Activated CD8-positive, alpha-beta T cell treated with anti-CD3 and anti-CD28 coated beads, Interleukin-2, amount 10 ng/mL, durations not matched to agents 7 days and 5 days (primary cell): Measurements from ENCODE around the gene RIOX2. TPM values are rescaled to one million over a fixed set of nuclear protein-coding genes. Genes with fewer than 3 reads are reported as not detected.
A peak's percentile ranks its signal among the peaks of the same experiment; 100 is the strongest.
"Not testable (repeated sequence)": the region's sequence is repeated elsewhere in the genome, so short reads cannot be mapped to it uniquely, and the experiment has no call there.

Experiments used
- ATAC-seq: fragments of 150-1000 bp; cut with Tn5 transposase; one replicate; pipeline ENCODE4 v1.10.0; 2021; ENCODE audit warnings: moderate library complexity
- CTCF ChIA-PET: fragments of 350-600 bp; sonication (Branson Sonifier 250); formaldehyde crosslinking; loops from one replicate; lab custom pipeline; 2021; ENCODE audit warnings: antibody characterized with exemption; lab: Charles Lee
- POLR2A ChIA-PET: fragments of 350-600 bp; sonication (Branson Sonifier 250); formaldehyde crosslinking; loops from one replicate; lab custom pipeline; 2021; ENCODE audit warnings: antibody characterized with exemption; lab: Charles Lee
- DNase-seq: peaks from one replicate; pipeline ENCODE4 v3.0.0-alpha.2; 2020
- H3K27ac Mint-ChIP-seq: one replicate; pipeline ENCODE4 v1.8.0; 2021; ENCODE audit warnings: mild to moderate bottlenecking, mixed read lengths
- H3K27me3 Mint-ChIP-seq: one replicate; pipeline ENCODE4 v1.8.0; 2021; ENCODE audit warnings: low read depth, mixed read lengths
- H3K36me3 Mint-ChIP-seq: one replicate; pipeline ENCODE4 v1.8.0; 2021; ENCODE audit warnings: low read depth, mixed read lengths
- H3K4me1 Mint-ChIP-seq: one replicate; pipeline ENCODE4 v1.8.0; 2021; ENCODE audit warnings: low read depth, mixed read lengths
- H3K4me3 Mint-ChIP-seq: one replicate; pipeline ENCODE4 v1.8.0; 2021; ENCODE audit warnings: mild to moderate bottlenecking, mixed read lengths
- H3K9me3 Mint-ChIP-seq: one replicate; pipeline ENCODE4 v1.8.0; 2022; ENCODE audit warnings: mixed read lengths; ENCODE audit not compliant: insufficient read depth
- total RNA-seq, 2 experiments: library from RNA; stranded (reverse); gene quantifications; one replicate each; pipeline ENCODE4 v1.2.3, GENCODE V29; 2021

The RIOX2 gene
- total RNA-seq, 2 experiments from 2014 or later = 25.0 to 27.9 TPM

GRCh38 chr3:97910236-97910831 is 61.9 kb downstream of the RIOX2 start:
- peak overlapping the region; percentile 87 for H3K27ac Mint-ChIP-seq
- POLR2A ChIA-PET = interaction anchor here (1.1 kb wide), 1 partner anchor 19 kb away, joined by 4 read pairs; no protein-coding TSS in a partner anchor
- H3K4me1 Mint-ChIP-seq = peaks cover 33% of the 10 kb centered on the region
- H3K9me3 Mint-ChIP-seq, CTCF ChIA-PET, H3K27me3 Mint-ChIP-seq: not testable (repeated sequence)
- H3K36me3 Mint-ChIP-seq = peaks cover 12% of the 10 kb centered on the region
- DNase-seq (peak; percentile 46), ATAC-seq (peak; percentile 52)
- peak overlapping the region; percentile 72 for H3K4me3 Mint-ChIP-seq

- DNase-seq, H3K27me3 Mint-ChIP-seq, H3K9me3 Mint-ChIP-seq, CTCF ChIA-PET, H3K27ac Mint-ChIP-seq, POLR2A ChIA-PET, H3K4me3 Mint-ChIP-seq, ATAC-seq: not testable (repeated sequence)
- Mint-ChIP-seq H3K4me1 (peaks cover 29% of the 10 kb centered on the region), H3K36me3 (peaks cover 11% of the 10 kb centered on the region)
Measured at GRCh38 chr3:97909830-97910229, 62.4 kb downstream of the RIOX2 start.

- peaks cover 4% of the 10 kb centered on the region for H3K4me1 Mint-ChIP-seq
Measured at GRCh38 chr3:97901313-97902248, 70.7 kb downstream of the RIOX2 start.

DNA sequence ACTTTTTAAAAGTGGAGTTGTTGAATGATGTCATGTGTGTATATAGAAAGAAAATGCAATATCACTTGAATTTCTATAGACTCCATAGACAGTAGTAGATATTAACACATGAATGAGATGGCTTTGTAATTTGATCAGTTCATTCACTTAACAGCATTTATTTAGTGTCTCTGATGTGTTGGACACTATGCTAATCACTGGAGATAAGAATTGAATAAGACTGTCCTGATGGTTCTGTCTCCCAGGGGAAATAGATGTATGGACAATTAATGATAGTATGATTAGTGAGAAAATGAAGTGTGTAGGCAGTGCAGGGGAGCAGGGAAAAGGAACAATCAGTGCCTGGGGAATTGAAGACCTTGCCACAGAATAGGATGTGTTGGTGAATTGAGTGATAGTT is 72.9 kb downstream of the RIOX2 start:
- Mint-ChIP-seq H3K4me3 (no peak overlapping the region), H3K27ac (no peak overlapping the region), H3K27me3 (no peaks in the 10 kb centered on the region), H3K36me3 (no peaks in the 10 kb centered on the region), H3K4me1 (peaks cover 4% of the 10 kb centered on the region), H3K9me3 (no peaks in the 10 kb centered on the region)
- ATAC-seq (no peak), DNase-seq (no peak)
- CTCF ChIA-PET = no interaction called here
- POLR2A ChIA-PET = no interaction called here

More at GRCh38 chr3:97901313-97902248, 70.7 kb downstream of the RIOX2 start:
- ChIA-PET CTCF (no interaction called here), POLR2A (no interaction called here)
- H3K36me3 Mint-ChIP-seq = no peaks in the 10 kb centered on the region
- no peak for DNase-seq
- no peak overlapping the region for H3K4me3 Mint-ChIP-seq
- no peak for ATAC-seq
- H3K27ac Mint-ChIP-seq = no peak overlapping the region
- H3K27me3 Mint-ChIP-seq = no peaks in the 10 kb centered on the region
- H3K9me3 Mint-ChIP-seq = no peaks in the 10 kb centered on the region

DNA sequence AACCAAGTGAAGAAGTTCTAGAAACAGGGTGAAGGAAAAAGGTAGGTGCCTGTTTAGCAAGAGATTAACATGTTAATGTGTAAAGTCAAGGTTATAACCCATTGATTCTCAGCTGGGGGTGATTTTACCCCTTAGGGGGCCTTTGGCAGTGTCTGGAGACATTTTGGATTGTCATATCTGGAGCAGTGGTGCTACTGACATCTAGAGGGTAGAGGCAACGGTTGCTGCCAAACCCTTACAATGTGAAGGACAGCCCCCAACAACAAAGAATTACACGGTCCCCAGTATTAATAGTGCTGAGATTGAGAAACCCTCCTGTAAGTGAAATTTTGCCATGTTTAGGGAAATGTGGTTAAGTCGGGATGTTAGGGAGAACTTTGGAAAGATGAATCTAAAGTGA is 75.7 kb downstream of the RIOX2 start:
- DNase-seq (no peak), ATAC-seq (no peak)
- Mint-ChIP-seq H3K36me3 (no peaks in the 10 kb centered on the region), H3K27ac (no peak overlapping the region), H3K27me3 (no peaks in the 10 kb centered on the region), H3K4me3 (no peak overlapping the region), H3K4me1 (peaks cover 4% of the 10 kb centered on the region), H3K9me3 (no peaks in the 10 kb centered on the region)
- ChIA-PET CTCF (no interaction called here), POLR2A (no interaction called here)

- DNase-seq (no peak), ATAC-seq (no peak)
- Mint-ChIP-seq H3K36me3 (no peaks in the 10 kb centered on the region), H3K4me3 (no peak overlapping the region), H3K9me3 (no peaks in the 10 kb centered on the region), H3K27me3 (no peaks in the 10 kb centered on the region), H3K4me1 (peaks cover 1% of the 10 kb centered on the region), H3K27ac (no peak overlapping the region)
- POLR2A ChIA-PET = no interaction called here
- CTCF ChIA-PET = interaction anchor here (1.5 kb wide), 1 partner anchor 127 kb away, joined by 6 read pairs; no protein-coding TSS in a partner anchor
Measured at GRCh38 chr3:97896129-97896528, 76.1 kb downstream of the RIOX2 start.

DNA sequence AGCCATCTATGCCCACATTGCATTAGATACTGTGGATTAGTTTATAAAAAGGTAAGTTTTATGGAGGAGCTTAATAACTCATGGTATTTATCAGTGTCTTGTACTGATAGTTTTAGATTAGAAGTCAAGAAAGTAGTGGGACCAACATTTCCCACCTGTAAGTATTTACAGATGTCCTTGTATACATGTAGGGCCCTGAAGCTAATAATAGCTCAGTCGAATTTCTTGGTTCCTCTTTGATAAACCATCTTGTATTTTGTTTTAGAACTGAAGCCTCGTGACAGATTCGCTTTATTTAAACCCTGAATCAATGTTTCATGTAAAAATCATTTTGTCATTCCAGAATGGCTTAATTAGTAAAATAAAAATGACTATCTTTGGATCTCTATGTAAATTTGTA is 77.0 kb downstream of the RIOX2 start:
- Mint-ChIP-seq H3K27ac (no peak overlapping the region), H3K4me3 (no peak overlapping the region), H3K4me1 (no peaks in the 10 kb centered on the region), H3K27me3 (no peaks in the 10 kb centered on the region), H3K9me3 (no peaks in the 10 kb centered on the region), H3K36me3 (no peaks in the 10 kb centered on the region)
- ChIA-PET POLR2A (interaction anchor here (0.6 kb wide), 1 partner anchor 79 kb away, joined by 3 read pairs; no protein-coding TSS in a partner anchor), CTCF (interaction anchor here (1.5 kb wide), 1 partner anchor 128 kb away, joined by 6 read pairs; no protein-coding TSS in a partner anchor)
- ATAC-seq (no peak), DNase-seq (no peak)

DNA sequence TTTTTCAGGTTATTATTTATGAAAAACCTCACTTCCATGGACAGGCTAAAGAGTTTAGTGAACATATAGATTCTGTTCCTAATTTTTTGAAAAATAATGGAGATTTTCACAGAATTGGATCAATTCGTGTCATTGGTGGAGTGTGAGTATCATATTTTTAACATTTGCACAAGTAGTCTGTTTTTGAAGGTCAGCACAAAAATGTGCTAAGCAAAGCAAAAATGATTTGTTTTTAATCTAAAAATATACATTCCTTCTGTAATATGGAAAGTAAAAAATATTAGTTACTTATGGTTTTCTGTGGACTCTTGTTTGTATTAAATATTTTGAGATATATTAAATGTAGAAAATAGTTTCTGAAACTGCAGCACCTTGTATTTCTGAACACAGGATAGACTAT is 79.4 kb downstream of the RIOX2 start:
- ChIA-PET CTCF (no interaction called here), POLR2A (no interaction called here)
- DNase-seq = no peak
- H3K27ac Mint-ChIP-seq = no peak overlapping the region
- no peak for ATAC-seq
- no peaks in the 10 kb centered on the region for H3K9me3 Mint-ChIP-seq
- H3K27me3 Mint-ChIP-seq = no peaks in the 10 kb centered on the region
- H3K4me3 Mint-ChIP-seq = no peak overlapping the region
- H3K4me1 Mint-ChIP-seq = no peaks in the 10 kb centered on the region
- H3K36me3 Mint-ChIP-seq = no peaks in the 10 kb centered on the region

Other genes starting within 250 kb of the RIOX2 start
- gene ARL6, start 207.7 kb downstream of the RIOX2 start, total RNA-seq = 1 to 10 TPM; 5.0 to 6.6 TPM
- gene CRYBG3, start 150.4 kb downstream of the RIOX2 start, total RNA-seq = 1 to 10 TPM; 1.6 to 1.8 TPM
- not detected for gene GABRR3, start 62.9 kb upstream of the RIOX2 start, total RNA-seq
- gene OR5AC2, start 114.7 kb upstream of the RIOX2 start, total RNA-seq = not detected
- gene OR5H1, start 158.3 kb upstream of the RIOX2 start, total RNA-seq = not detected
- not detected for gene OR5H14, start 175.0 kb upstream of the RIOX2 start, total RNA-seq
- gene OR5H15, start 194.3 kb upstream of the RIOX2 start, total RNA-seq = not detected